Natural killer cell (primary cell): ENCODE measurements around the gene SPDEF. TPM values are rescaled to one million over a fixed set of nuclear protein-coding genes. Genes with fewer than 3 reads are reported as not detected.

ENCODE experiments used
- ATAC-seq, 3 donors: fragments of 150-1000 bp in 2 of 3; fragments of 200-7000 bp in 1 of 3; cut with Tn5 transposase; 1 replicate in 1 of 3; 2 replicates in 2 of 3; pipeline ENCODE4 v1.10.0; 2021; ENCODE audit warnings: mild to moderate bottlenecking in 2 of 3, moderate library complexity in 2 of 3
- DNase-seq, 2 donors: peaks; one replicate each; pipeline versions ENCODE4 v3.0.0 to v3.0.0-alpha.2; 2013 to 2021; ENCODE audit warnings: mixed read lengths in 1 of 2
- H3K27ac ChIP-seq: one replicate; pipeline ENCODE4 v1.5.1; 2013; ENCODE audit warnings: mild to moderate bottlenecking, low read length
- H3K27me3 ChIP-seq: one replicate; pipeline ENCODE4 v1.6.1; 2013; ENCODE audit warnings: low read length; ENCODE audit not compliant: control insufficient read depth, insufficient read depth
- H3K36me3 ChIP-seq: one replicate; pipeline ENCODE4 v1.6.1; 2013; ENCODE audit warnings: low read length; ENCODE audit not compliant: control insufficient read depth, insufficient read depth
- H3K4me1 ChIP-seq: one replicate; pipeline ENCODE4 v1.6.1; 2013; ENCODE audit warnings: low read length; ENCODE audit not compliant: control insufficient read depth, insufficient read depth
- H3K4me3 ChIP-seq: one replicate; pipeline ENCODE4 v1.5.1; 2013; ENCODE audit warnings: low read length
- H3K9me3 ChIP-seq: one replicate; pipeline ENCODE4 v1.6.1; 2013; ENCODE audit warnings: low read length; ENCODE audit not compliant: control insufficient read depth, insufficient read depth
- H3K27ac Mint-ChIP-seq, 2 donors: one replicate each; pipeline ENCODE4 v1.8.0; 2022; ENCODE audit warnings: mild to moderate bottlenecking in 2 of 2, mixed read lengths in 2 of 2, moderate library complexity in 1 of 2
- H3K27me3 Mint-ChIP-seq, 2 donors: one replicate each; pipeline ENCODE4 v1.8.0; 2022; ENCODE audit warnings: low read depth in 2 of 2, mixed read lengths in 2 of 2
- H3K36me3 Mint-ChIP-seq: one replicate; pipeline ENCODE4 v1.8.0; 2022; ENCODE audit warnings: mixed read lengths
- H3K4me1 Mint-ChIP-seq, 2 donors: one replicate each; pipeline ENCODE4 v1.8.0; 2022; ENCODE audit warnings: mixed read lengths in 2 of 2
- H3K4me3 Mint-ChIP-seq: one replicate; pipeline ENCODE4 v1.8.0; 2022; ENCODE audit warnings: mild to moderate bottlenecking, moderate library complexity, mixed read lengths
- H3K9me3 Mint-ChIP-seq, 2 donors: one replicate each; pipeline ENCODE4 v1.8.0; 2022; ENCODE audit warnings: mixed read lengths in 2 of 2
- WGBS: methylation state at CpG from one replicate; pipeline ENCODE4 v1.1.7; 2013; ENCODE audit warnings: missing lambda C conversion rate; ENCODE audit not compliant: insufficient coverage; 5-methylcytosine and 5-hydroxymethylcytosine counted together
- intact Hi-C: fragments of 100-400 bp; cut with micrococcal nuclease; formaldehyde crosslinking; loops from one replicate; pipeline ENCODE4 v1.14.2; 2022
- total RNA-seq, 4 donors: library from RNA; stranded (reverse); fragments of 120-200 nt in 1 of 4; gene quantifications; one replicate each; pipeline versions ENCODE4 v1.2.3 to v1.2.4, GENCODE V29; 2013 to 2022
- TF ChIP-seq, protein P1 (sequence below): fragments of 200-600 bp; IDR thresholded peaks from one replicate; pipeline ENCODE4 v1.8.0; 2022; ENCODE audit warnings: antibody characterized with exemption

The SPDEF gene
- total RNA-seq, 3 donors from 2014 or later (not counting 1 experiment from before 2014, with no cell fraction given): 0.25 to 0.68 (median 0.45) TPM

DNA sequence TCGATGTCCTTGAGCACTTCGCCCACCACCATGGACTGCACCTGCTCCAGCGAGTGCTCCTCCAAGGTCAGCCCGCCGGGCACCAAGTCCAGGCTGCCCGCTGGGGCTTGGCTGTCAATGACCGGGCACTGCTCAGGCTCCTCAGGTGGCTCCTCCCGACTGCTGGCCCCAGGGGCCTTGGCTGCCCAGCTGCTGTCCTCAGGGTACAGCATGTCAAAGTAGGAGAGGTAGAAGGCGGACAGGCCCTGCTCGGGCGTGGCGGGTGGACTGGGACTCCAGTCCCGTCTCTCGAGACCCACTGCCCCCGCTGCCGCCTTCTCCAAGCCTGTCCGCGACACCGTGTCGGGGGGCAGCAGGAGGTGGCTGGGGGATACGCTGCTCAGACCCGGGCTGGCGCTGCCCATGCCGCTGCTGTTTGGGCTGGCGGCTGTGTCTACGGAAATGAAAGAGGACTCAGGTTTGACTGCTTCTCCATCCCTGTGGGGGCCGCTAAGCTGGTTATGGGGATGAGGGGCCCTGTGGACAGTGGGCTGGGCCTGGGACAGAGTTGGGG, 12.0 kb downstream of the SPDEF start:
- Mint-ChIP-seq H3K27me3 (no peaks in the 10 kb centered on the region), H3K36me3 (no peaks in the 10 kb centered on the region), H3K9me3 (no peaks in the 10 kb centered on the region), H3K4me3 (no peak overlapping the region), H3K4me1 (no peaks in the 10 kb centered on the region), H3K27ac (no peak overlapping the region)
- DNase-seq (no peak), ATAC-seq (no peak)
- intact Hi-C loops: no loop called here
- H3K27ac ChIP-seq: no peak overlapping the region
- no peaks in the 10 kb centered on the region for H3K27me3 ChIP-seq
- H3K4me3 ChIP-seq: no peak overlapping the region
- WGBS: 95% methylated on average over 27 of the region's 27 CpGs
- TF ChIP-seq, protein P1, sequence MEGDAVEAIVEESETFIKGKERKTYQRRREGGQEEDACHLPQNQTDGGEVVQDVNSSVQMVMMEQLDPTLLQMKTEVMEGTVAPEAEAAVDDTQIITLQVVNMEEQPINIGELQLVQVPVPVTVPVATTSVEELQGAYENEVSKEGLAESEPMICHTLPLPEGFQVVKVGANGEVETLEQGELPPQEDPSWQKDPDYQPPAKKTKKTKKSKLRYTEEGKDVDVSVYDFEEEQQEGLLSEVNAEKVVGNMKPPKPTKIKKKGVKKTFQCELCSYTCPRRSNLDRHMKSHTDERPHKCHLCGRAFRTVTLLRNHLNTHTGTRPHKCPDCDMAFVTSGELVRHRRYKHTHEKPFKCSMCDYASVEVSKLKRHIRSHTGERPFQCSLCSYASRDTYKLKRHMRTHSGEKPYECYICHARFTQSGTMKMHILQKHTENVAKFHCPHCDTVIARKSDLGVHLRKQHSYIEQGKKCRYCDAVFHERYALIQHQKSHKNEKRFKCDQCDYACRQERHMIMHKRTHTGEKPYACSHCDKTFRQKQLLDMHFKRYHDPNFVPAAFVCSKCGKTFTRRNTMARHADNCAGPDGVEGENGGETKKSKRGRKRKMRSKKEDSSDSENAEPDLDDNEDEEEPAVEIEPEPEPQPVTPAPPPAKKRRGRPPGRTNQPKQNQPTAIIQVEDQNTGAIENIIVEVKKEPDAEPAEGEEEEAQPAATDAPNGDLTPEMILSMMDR: no peak
- no peaks in the 10 kb centered on the region for H3K9me3 ChIP-seq
- no peaks in the 10 kb centered on the region for H3K4me1 ChIP-seq
- H3K36me3 ChIP-seq: no peaks in the 10 kb centered on the region

DNA sequence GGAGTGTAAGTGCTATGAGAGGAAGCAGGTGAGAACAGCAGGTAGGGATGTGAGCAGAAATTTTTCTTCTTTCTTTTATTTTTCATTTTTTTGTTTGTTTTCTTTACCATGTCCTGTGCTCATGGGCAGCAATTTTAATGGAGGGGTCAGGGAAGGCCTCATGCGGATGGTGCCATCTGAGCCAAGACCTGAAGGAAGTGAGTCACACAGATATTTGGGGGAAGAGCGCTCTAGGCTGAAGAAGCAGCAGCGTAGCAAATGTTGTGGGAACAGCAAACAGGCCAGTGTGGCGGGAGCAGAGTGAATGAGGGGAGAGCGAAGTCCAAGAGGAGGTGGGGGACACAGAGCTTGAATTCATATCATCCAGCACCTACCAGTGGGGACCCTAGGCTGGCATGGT, 12.7 kb downstream of the SPDEF start:
- ATAC-seq (no peak), DNase-seq (no peak)
- WGBS: 93% methylated on average over 4 of the region's 5 CpGs
- Mint-ChIP-seq H3K9me3 (no peaks in the 10 kb centered on the region), H3K4me3 (no peak overlapping the region), H3K36me3 (no peaks in the 10 kb centered on the region), H3K27ac (no peak overlapping the region), H3K27me3 (no peaks in the 10 kb centered on the region), H3K4me1 (no peaks in the 10 kb centered on the region)
- Histone ChIP-seq H3K9me3 (no peaks in the 10 kb centered on the region), H3K4me3 (no peak overlapping the region), H3K27ac (no peak overlapping the region), H3K4me1 (no peaks in the 10 kb centered on the region), H3K36me3 (no peaks in the 10 kb centered on the region), H3K27me3 (no peaks in the 10 kb centered on the region)
- intact Hi-C loops: no loop called here
- TF ChIP-seq, protein P1: no peak

DNA sequence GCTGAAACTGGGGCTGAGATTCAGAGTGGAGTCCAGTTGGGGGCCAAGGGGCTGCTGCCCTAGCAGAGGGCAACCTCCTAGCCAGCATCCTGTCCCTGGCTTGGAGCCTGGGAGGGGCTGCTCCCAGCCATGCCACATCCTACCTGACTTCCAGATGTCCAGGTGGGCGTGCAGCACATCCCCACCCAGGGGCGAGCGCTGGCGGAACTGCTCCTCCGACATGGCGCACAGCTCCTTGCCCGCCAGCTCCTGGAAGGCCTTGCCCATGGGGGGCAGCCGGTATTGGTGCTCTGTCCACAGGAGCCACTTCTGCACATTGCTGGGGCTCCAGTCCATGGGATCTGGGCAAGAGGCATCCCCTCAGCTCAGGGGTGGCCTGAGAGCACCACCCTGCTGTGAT, 15.3 kb downstream of the SPDEF start:
- H3K4me3 ChIP-seq: no peak overlapping the region
- no peaks in the 10 kb centered on the region for H3K36me3 Mint-ChIP-seq

More for the DNA sequence above, 15.3 kb downstream of the SPDEF start:
- TF ChIP-seq, protein P1: no peak
- Mint-ChIP-seq H3K4me3 (no peak overlapping the region), H3K27ac (no peak overlapping the region), H3K27me3 (no peaks in the 10 kb centered on the region), H3K9me3 (no peaks in the 10 kb centered on the region), H3K4me1 (peaks cover 0 to 5% of the 10 kb centered on the region in 2 donors)
- Histone ChIP-seq H3K36me3 (no peaks in the 10 kb centered on the region), H3K27ac (no peak overlapping the region), H3K27me3 (no peaks in the 10 kb centered on the region), H3K9me3 (no peaks in the 10 kb centered on the region), H3K4me1 (no peaks in the 10 kb centered on the region)
- 89% methylated on average over 8 of the region's 8 CpGs for WGBS
- DNase-seq (no peak), ATAC-seq (no peak)
- intact Hi-C loops: no loop called here
